ENCODE data around the gene CBFA2T2.

- TF ChIP-seq ZNF274 (IDR thresholded peaks at IDR 0.05; ENCODE audit: low read depth, low read length) (no peak), SUZ12 (IDR thresholded peaks at IDR 0.05; ENCODE audit: extremely low read depth, insufficient read depth, insufficient read length) (no peak)
These were observed 65.1 kb downstream of the CBFA2T2 start for GRCh38 chr20:33554914-33555420.

Measured in NT2/D1 (cell line).